ENCODE data around the gene ARIH1. TPM values are rescaled to one million over a fixed set of nuclear protein-coding genes. Genes with fewer than 3 reads are reported as not detected.

ARIH1 gene, protein sequence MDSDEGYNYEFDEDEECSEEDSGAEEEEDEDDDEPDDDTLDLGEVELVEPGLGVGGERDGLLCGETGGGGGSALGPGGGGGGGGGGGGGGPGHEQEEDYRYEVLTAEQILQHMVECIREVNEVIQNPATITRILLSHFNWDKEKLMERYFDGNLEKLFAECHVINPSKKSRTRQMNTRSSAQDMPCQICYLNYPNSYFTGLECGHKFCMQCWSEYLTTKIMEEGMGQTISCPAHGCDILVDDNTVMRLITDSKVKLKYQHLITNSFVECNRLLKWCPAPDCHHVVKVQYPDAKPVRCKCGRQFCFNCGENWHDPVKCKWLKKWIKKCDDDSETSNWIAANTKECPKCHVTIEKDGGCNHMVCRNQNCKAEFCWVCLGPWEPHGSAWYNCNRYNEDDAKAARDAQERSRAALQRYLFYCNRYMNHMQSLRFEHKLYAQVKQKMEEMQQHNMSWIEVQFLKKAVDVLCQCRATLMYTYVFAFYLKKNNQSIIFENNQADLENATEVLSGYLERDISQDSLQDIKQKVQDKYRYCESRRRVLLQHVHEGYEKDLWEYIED
- total RNA-seq (2022; extraction: Qiagen RNA extraction), result 50.6 to 75.2 TPM (median 68.6 TPM) in 5 replicates

GRCh38 chr15:72473614-72474465, at the start of gene ARIH1:
Gene ARIH1 (plus strand): TSS chr15:72474330. CDS start chr15:72474640, 310 bp downstream.

Other genes starting within 250 kb of the ARIH1 start
- 3,039 to 3,227 TPM (median 3,125 TPM) in 5 replicates for gene PKM, start 243.1 kb upstream of the ARIH1 start, total RNA-seq (2022; extraction: Qiagen RNA extraction)
- gene PARP6, start 201.8 kb upstream of the ARIH1 start, total RNA-seq (2022; extraction: Qiagen RNA extraction), result 44.5 to 63.4 TPM (median 61.9 TPM) in 5 replicates
- 0.14 to 0.23 TPM (median 0.16 TPM) in 5 replicates for gene CELF6, start 154.2 kb upstream of the ARIH1 start, total RNA-seq (2022; extraction: Qiagen RNA extraction)
- 138 to 159 TPM (median 151 TPM) in 5 replicates for gene HEXA, start 98.3 kb upstream of the ARIH1 start, total RNA-seq (2022; extraction: Qiagen RNA extraction)
- gene TMEM202, start 76.0 kb upstream of the ARIH1 start, total RNA-seq (2022; extraction: Qiagen RNA extraction), result not detected in 5 replicates
- gene GOLGA6B, start 180.4 kb downstream of the ARIH1 start, total RNA-seq (2022; extraction: Qiagen RNA extraction), result 0.06 TPM in 1 of 5 replicates, not detected in the others
- not detected in 5 replicates for gene HIGD2B, start 211.9 kb downstream of the ARIH1 start, total RNA-seq (2022; extraction: Qiagen RNA extraction)
- 14.8 to 18.1 TPM (median 15.2 TPM) in 5 replicates for gene BBS4, start 211.9 kb downstream of the ARIH1 start, total RNA-seq (2022; extraction: Qiagen RNA extraction)